OCI-LY3 (cell line): ENCODE measurements around the gene GLT1D1.

Experiments
- CTCF ChIP-seq: fragments of 200-600, 300-600 bp; sonication (generic); IDR thresholded peaks from 2 replicates; pipeline ENCODE4 v1.5.1; 2014; ENCODE audit warnings: antibody characterized with exemption, low read length, low read depth
- EZH2phosphoT487 ChIP-seq: fragments of 200-600 bp; shearing (Covaris generic); IDR thresholded peaks from 2 replicates; pipeline ENCODE4 v1.6.1; 2018; ENCODE audit warnings: antibody characterized with exemption, mixed run types, low read depth

DNA sequence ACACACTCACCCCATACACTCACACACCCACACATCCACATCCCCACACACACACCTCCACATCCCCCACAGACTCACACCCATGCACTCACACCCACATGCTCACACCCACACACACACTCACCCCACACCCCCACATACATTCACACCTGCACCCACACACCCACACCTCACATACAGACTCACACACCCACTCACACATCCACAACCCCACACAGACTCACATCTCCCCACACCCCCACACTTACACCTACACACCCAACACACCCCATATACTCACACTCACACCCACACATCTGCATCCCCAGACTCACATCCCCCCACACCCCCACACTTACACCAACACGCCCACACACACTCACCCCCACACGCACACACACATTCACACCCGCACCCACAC lies 171.8 kb downstream of the GLT1D1 start:
- TF ChIP-seq CTCF (no peak), EZH2phosphoT487 (no peak)
